HCT116 (cell line): ENCODE measurements around the gene NR4A1. TPM values are rescaled to one million over a fixed set of nuclear protein-coding genes. Genes with fewer than 3 reads are reported as not detected.

ENCODE experiments used
- ATAC-seq: fragments of 200-7000 bp; cut with Tn5 transposase; 2 replicates; pipeline ENCODE4 v1.9.1; 2020; ENCODE audit warnings: mild to moderate bottlenecking, moderate library complexity
- BruUV-seq: library from RNA; stranded (reverse); fragments of 400-500 nt; replicated peaks from 2 replicates; lab custom pipeline; 2021; lab: Mats Ljungman, UMichigan
- CTCF ChIA-PET: fragments of 300-600 bp; sonication (Branson Sonifier 250); formaldehyde crosslinking; loops from one replicate; lab custom pipeline; 2021; ENCODE audit warnings: antibody characterized with exemption; lab: Charles Lee
- POLR2A ChIA-PET: fragments of 300-600, 350-600 bp; sonication (Branson Sonifier 250); formaldehyde crosslinking; loops from one replicate; lab custom pipeline; 2021; ENCODE audit warnings: antibody characterized with exemption; lab: Charles Lee
- RAD21 ChIA-PET, 2 experiments: fragments of 300-600 bp; sonication (Branson Sonifier 250); formaldehyde crosslinking; loops; one replicate each; lab custom pipeline; 2023; ENCODE audit warnings: low total read pairs in 2 of 2; ENCODE audit not compliant: uncharacterized antibody in 2 of 2, unreplicated experiment in 2 of 2, low non-redundant PET in 1 of 2; lab: Charles Lee
- DNase-seq: peaks from one replicate; pipeline ENCODE4 v3.0.0-alpha.2; 2010; ENCODE audit warnings: low read depth, low spot score
- H2AFZ ChIP-seq: fragments of 200-600 bp; shearing (Covaris generic), sonication (generic); 2 replicates; pipeline ENCODE4 v1.6.1; 2017; ENCODE audit warnings: low read depth, mixed run types, mixed read lengths, antibody characterized with exemption, low read length; ENCODE audit not compliant: poor library complexity, severe bottlenecking
- H3K27ac ChIP-seq: 2 replicates; pipeline ENCODE4 v1.5.1; 2012; ENCODE audit warnings: low read depth, low read length
- H3K27me3 ChIP-seq: fragments of 200-600 bp; sonication (generic); 2 replicates; pipeline ENCODE4 v1.6.1; 2016; ENCODE audit warnings: mixed run types, low read length, mixed read lengths; ENCODE audit not compliant: insufficient read depth
- H3K36me3 ChIP-seq, 2 experiments: fragments of 200-500 bp in 1 of 2; fragments of 200-600 bp in 1 of 2; sonication (Bioruptor generic) in 1 of 2; sonication (generic) in 1 of 2; 2 replicates each; pipeline versions ENCODE4 v1.5.1 to v1.6.1; 2014 to 2016; ENCODE audit warnings: low read length in 2 of 2, inconsistent platforms in 1 of 2, mixed read lengths in 1 of 2, mixed run types in 1 of 2; ENCODE audit not compliant: insufficient read depth in 2 of 2, control insufficient read depth in 1 of 2
- H3K4me1 ChIP-seq, 2 experiments: fragments of 200-600 bp in 1 of 2; sonication (generic) in 1 of 2; 2 replicates each; pipeline versions ENCODE4 v1.5.1 to v1.6.1; 2012 to 2017; ENCODE audit warnings: low read length in 2 of 2, inconsistent platforms in 1 of 2, mild to moderate bottlenecking in 1 of 2, mixed read lengths in 1 of 2, mixed run types in 1 of 2, moderate library complexity in 1 of 2; ENCODE audit not compliant: insufficient read depth in 2 of 2, control insufficient read depth in 1 of 2
- H3K4me2 ChIP-seq: fragments of 200-600 bp; sonication (generic); 2 replicates; pipeline ENCODE4 v1.6.1; 2017; ENCODE audit warnings: mixed run types, low read length, mixed read lengths
- H3K4me3 ChIP-seq, 2 experiments: fragments of 200-600 bp in 1 of 2; sonication (generic) in 1 of 2; replicated peaks in 1 of 2; 2 replicates each; pipeline ENCODE4 v1.5.1; 2011 to 2016; ENCODE audit warnings: low read length in 2 of 2, control low read depth in 1 of 2, low read depth in 1 of 2, mild to moderate bottlenecking in 1 of 2, mixed read lengths in 1 of 2, mixed run types in 1 of 2
- H3K79me2 ChIP-seq: fragments of 200-600 bp; sonication (generic); 2 replicates; pipeline ENCODE4 v1.6.1; 2017; ENCODE audit warnings: mild to moderate bottlenecking, mixed run types, low read length, moderate library complexity, mixed read lengths; ENCODE audit not compliant: insufficient read depth
- H3K9ac ChIP-seq: fragments of 200-600 bp; sonication (generic); 2 replicates; pipeline ENCODE4 v1.6.1; 2016; ENCODE audit warnings: low read length, mixed read lengths
- H3K9me2 ChIP-seq: fragments of 200-600 bp; sonication (generic), shearing (Covaris generic); 2 replicates; pipeline ENCODE4 v1.6.1; 2017; ENCODE audit warnings: mixed run types, mild to moderate bottlenecking, moderate library complexity; ENCODE audit not compliant: insufficient read depth
- H3K9me3 ChIP-seq, 2 experiments: fragments of 200-500 bp in 1 of 2; fragments of 200-600 bp in 1 of 2; sonication (Bioruptor generic) in 1 of 2; sonication (generic) in 1 of 2; 2 replicates each; pipeline ENCODE4 v1.6.1; 2014 to 2017; ENCODE audit warnings: low read length in 2 of 2, mixed read lengths in 2 of 2, inconsistent platforms in 1 of 2, low read depth in 1 of 2, mild to moderate bottlenecking in 1 of 2, mixed run types in 1 of 2, moderate library complexity in 1 of 2; ENCODE audit not compliant: control insufficient read depth in 1 of 2, insufficient read depth in 1 of 2
- H4K20me1 ChIP-seq: fragments of 200-600 bp; sonication (generic), shearing (Covaris generic); 2 replicates; pipeline ENCODE4 v1.6.1; 2017; ENCODE audit warnings: mixed run types, mild to moderate bottlenecking, moderate library complexity; ENCODE audit not compliant: insufficient read depth
- CTCF ChIP-seq, 3 experiments: fragments of 200-600 bp in 1 of 3; sonication (generic) in 1 of 3; IDR thresholded peaks in 2 of 3; conservative IDR thresholded peaks in 1 of 3; 2 replicates each; pipeline ENCODE4 v1.5.1; 2012 to 2017; ENCODE audit warnings: low read depth in 2 of 3, low read length in 2 of 3, antibody characterized with exemption in 1 of 3, borderline replicate concordance in 1 of 3, control low read depth in 1 of 3, mild to moderate bottlenecking in 1 of 3, mixed read lengths in 1 of 3, mixed run types in 1 of 3, moderate library complexity in 1 of 3; ENCODE audit not compliant: insufficient read depth in 1 of 3
- RAD21 ChIP-seq: IDR thresholded peaks from 2 replicates; pipeline ENCODE4 v1.6.1; 2012; ENCODE audit warnings: low read depth, mild to moderate bottlenecking
- REST ChIP-seq: IDR thresholded peaks from 2 replicates; pipeline ENCODE4 v1.6.1; 2012; ENCODE audit warnings: low read depth
- intact Hi-C: fragments of 100-400 bp; cut with micrococcal nuclease; formaldehyde crosslinking; loops from 2 replicates; pipeline ENCODE4 v1.10.0; 2022
- total RNA-seq: library from RNA; stranded (reverse); gene quantifications from one replicate; pipeline ENCODE4 v1.2.1, GENCODE V29; 2021; ENCODE audit not compliant: unreplicated experiment

The NR4A1 gene
- total RNA-seq, 1 experiment from 2014 or later: 35.3 TPM

GRCh38 chr12:52041035-52041434 lies 10.2 kb upstream of the NR4A1 start (continued):
- TF ChIP-seq REST: no peak

GRCh38 chr12:52041695-52042123 lies 9.5 kb upstream of the NR4A1 start:
- H3K9ac ChIP-seq: no peak overlapping the region
- BruUV-seq: no TSS peak
- peaks cover 26% of the 10 kb centered on the region for H3K79me2 ChIP-seq
- H4K20me1 ChIP-seq: no peaks in the 10 kb centered on the region
- RAD21 ChIA-PET: no interaction called here
- ATAC-seq (no peak), DNase-seq (no peak)
- H3K9me2 ChIP-seq: no peaks in the 10 kb centered on the region
- no peaks in the 10 kb centered on the region for H3K27me3 ChIP-seq
- intact Hi-C loops: no loop called here
- CTCF ChIA-PET: no interaction called here
- TF ChIP-seq RAD21 (no peak), CTCF (IDR thresholded peaks at IDR 0.05 in 2 of 3, conservative IDR thresholded peaks at IDR 0.05 in 1 of 3; ENCODE audit: borderline replicate concordance in 1 of 3, insufficient read depth in 1 of 3, low read depth in 2 of 3, low read length in 2 of 3) (0 out of 6 replicates have a peak, but pooled peaks of 1 of the 3 experiments have one; percentile 11)
- H3K4me2 ChIP-seq: no peak overlapping the region
- POLR2A ChIA-PET: no interaction called here
- H3K4me3 ChIP-seq: no peak overlapping the region
- H3K36me3 ChIP-seq: no peaks in the 10 kb centered on the region
- no peak overlapping the region for H3K27ac ChIP-seq
- no peaks in the 10 kb centered on the region for H3K9me3 ChIP-seq
- no peak overlapping the region for H2AFZ ChIP-seq
- peaks cover under 1 to 23% of the 10 kb centered on the region in 2 experiments for H3K4me1 ChIP-seq
